RCC 7860 (cell line): ENCODE data around the gene USP43.

Source experiments
- DNase-seq: peaks from one replicate; pipeline ENCODE4 v3.0.0-alpha.2; 2015; ENCODE audit warnings: low spot score
- FAIRE-seq: peaks from 2 replicates; lab custom pipeline; 2012; peaks lifted over from hg19 to GRCh38; lab: Jason Lieb, UNC

USP43 gene

DNA sequence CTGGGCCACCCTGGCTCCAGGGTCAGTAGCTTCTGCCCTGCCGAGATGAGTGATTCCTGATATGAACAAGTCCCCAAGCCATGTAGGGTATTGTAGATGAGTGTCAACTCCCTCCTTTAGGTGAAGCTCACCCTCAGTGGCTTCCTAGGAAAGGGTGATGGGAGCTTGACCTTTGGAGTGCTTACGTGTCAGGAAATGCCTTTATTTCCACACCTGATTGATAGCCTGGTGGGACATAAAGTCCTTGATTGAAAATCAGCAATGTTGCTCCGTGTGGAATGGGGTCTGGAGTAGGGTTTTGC, 58.4 kb downstream of the USP43 start:
- DNase-seq (no peak), FAIRE-seq (no peak)

- FAIRE-seq: no peak
- DNase-seq: no peak
These were observed 60.4 kb downstream of the USP43 start for GRCh38 chr17:9705745-9706144.

DNA sequence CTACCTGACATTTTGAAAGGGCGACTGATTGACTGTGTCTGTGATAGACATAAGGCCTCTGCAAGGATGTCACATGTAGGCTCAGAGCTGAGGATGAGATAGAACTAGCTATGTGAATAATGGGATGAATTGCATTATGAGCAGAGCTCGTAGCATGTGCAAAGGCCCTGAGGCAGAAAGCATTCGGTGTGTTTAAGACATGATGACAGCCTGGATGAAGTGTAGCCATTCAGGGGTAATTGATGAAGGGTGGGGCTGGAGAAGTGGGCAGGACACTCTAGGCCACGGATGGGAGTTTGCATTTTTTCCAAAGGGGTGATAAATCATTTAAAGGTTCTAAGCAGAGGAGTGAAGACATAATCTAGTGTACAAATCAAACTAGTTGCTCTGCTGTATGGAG, 62.6 kb downstream of the USP43 start:
- no peak for FAIRE-seq
- no peak for DNase-seq

DNA sequence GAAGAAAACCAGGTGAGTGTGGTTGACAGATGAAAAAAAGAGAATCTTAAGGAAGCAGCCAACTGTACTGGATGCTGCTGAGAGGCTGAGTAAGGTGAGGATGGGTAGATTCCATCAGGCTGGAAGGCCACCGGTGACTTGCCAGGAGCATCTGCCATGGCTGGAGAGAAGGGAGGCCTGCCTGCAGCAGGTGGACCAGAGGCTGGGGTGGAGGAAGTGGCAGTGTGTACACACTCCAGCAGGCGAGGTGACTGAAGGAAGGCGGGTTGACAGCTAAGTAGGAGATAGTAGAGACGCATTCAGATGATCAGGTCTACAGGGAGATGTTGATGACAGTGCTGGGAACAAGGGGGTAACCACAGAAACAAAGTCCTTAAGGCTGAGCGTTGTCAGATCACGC, 69.5 kb downstream of the USP43 start:
- FAIRE-seq (no peak), DNase-seq (no peak)

- DNase-seq (no peak), FAIRE-seq (no peak)
These were observed 70.2 kb downstream of the USP43 start for GRCh38 chr17:9715503-9716016.

DNA sequence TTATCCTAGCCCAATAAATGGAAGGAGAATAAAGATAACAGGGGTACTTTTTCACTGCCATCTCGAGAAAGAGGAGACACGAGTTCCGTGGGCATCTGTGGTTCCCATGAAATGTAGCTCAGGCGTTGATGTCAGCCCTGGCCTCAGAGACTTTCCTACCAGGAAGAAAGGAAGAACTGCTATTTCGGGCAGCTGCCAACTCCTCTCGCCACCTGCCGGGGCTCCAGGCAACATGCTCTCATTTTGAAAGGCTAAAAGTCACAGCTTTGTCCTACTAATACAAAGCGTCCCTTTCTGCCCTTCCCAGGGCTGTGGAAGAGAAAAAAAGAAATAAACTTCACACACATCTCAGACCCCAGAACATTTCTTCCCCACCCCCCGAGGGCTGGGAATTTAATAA, 80.3 kb downstream of the USP43 start:
- DNase-seq (no peak), FAIRE-seq (no peak)

DNA sequence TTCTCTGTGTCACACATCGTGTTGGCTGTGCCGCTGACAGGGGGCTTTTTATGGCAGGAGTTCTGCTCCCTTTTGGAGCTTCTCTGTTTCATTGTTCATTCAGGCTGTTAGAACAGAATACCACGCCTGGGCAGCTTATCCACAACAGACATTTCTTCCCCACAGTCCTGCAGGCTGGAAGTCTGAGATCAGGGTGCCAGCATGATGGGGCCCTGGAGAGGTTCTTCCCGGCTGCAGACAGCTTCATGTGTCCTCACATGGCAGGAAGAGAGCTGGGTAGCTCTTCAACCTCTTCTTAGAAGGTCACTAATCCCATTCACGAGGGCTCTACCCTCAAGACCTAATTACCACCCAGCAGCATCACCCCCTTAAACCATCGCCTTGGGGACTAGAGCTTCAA, 81.0 kb downstream of the USP43 start:
- no peak for FAIRE-seq
- no peak for DNase-seq

- DNase-seq: no peak
- FAIRE-seq: no peak
These were observed 82.7 kb downstream of the USP43 start for GRCh38 chr17:9728005-9728404.

DNA sequence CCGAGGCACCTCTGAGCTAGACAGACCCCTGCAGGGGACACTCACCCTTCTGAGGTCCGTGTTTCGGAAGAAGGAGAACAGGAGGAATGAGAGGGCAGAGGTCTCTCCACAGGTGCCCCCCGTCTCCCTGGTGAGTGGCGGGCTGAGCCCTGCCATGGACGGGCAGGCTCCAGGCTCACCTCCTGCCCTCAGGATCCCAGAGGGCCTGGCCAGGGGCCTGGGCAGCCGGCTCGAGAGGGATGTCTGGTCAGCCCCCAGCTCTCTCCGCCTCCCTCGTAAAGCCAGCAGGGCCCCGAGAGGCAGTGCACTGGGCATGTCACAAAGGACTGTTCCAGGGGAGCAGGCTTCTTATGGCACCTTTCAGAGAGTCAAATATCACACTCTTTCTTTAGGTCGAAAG, 83.2 kb downstream of the USP43 start:
- no peak for FAIRE-seq
- no peak for DNase-seq

- FAIRE-seq (peak; percentile 40), DNase-seq (peak; percentile 44)
These were observed 83.8 kb downstream of the USP43 start for GRCh38 chr17:9729034-9729650.

DNA sequence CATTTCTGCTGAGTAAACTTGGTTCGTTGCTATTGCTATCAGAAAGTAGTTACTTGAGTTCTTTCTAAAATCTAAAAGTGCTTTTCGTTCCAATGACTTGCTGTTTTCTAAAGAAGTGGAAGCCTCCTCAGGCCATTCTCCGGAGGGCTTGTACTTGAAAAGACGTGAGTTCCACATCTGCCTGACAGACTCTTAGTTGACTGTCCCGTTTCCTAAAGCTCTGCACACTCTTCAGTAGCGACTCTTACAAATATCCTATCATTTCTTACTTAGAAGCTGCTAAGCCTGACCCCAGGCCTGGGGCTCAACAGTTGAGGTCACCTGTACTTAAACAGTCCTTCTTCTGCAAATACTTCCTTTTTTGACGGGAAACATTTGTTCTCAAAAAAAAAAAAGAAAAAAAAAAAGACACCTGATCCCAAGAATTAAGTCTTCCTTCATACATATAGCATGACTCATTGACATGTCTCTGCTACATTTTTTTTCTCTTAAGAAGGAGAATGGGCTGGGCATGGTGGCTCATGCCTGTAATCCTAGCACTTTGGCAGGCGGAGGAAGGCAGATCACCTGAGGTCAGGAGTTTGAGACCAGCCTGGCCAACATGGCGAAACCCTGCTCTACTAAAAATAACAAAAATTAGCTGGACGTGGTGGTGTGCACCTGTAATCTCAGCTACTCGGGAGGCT, 84.6 kb downstream of the USP43 start:
- peak; percentile 20 for DNase-seq
- no peak for FAIRE-seq

DNA sequence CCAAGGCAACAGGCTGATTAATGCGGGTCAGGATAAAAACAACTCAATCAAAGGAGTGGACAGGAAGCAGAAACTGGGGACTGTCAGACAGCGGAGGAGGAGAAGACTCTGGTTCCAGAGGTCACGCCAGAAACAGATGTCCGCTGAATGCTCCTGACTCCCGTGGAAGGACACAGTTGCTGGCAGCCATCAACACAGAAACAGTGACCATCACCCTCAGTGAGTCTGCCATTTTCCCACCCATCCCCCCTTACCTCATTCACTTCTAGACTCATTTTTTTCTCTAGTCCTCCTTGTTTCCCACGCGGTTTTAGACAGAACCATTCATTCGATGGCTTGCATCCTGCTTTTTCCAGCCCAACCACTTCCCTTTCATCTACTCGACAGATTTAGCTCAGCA, 105.2 kb downstream of the USP43 start:
- DNase-seq: no peak
- no peak for FAIRE-seq

DNA sequence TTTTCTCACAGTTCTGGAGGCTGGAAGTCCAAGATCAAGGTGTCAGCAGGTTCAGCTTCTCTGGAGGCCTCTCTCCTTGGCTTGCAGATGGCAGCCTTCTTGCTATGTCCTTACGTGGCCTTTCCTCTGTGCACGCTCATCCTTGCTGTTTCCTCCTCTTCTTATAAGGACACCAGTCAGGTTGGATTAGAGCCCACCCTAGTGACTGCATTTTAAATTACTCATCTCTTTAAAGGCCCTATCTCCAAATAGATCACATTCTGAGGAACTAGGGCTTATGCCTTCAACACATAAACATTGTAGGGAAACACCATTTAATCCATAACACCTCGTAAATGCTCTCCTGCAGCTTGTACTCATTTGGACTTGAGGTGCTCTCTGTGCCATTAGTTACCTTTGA, 109.8 kb downstream of the USP43 start:
- DNase-seq (no peak), FAIRE-seq (no peak)

GRCh38 chr17:9760266-9760665, 114.9 kb downstream of the USP43 start:
- no peak for FAIRE-seq

DNA sequence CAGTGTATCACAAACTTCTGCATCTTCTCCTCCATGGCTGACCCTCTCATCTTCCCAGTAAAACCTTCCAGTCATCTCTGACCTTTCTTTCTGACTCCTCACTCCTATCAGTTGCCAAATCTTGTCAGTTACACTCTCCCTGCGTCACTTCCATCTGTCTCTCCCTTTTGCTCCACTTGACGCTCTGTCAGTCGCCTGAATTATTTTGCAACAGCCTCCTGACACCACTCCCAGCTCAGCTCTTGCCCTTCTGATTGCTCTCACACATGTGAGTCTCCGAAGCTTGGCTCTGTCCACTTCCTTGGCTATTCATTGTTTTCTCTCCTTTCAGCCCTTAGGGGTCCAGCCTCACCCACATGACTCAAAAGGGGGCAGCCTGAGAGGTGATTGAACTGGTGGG, 118.3 kb downstream of the USP43 start:
- FAIRE-seq (no peak), DNase-seq (no peak)

More at GRCh38 chr17:9760266-9760665, 114.9 kb downstream of the USP43 start:
- DNase-seq: no peak

DNA sequence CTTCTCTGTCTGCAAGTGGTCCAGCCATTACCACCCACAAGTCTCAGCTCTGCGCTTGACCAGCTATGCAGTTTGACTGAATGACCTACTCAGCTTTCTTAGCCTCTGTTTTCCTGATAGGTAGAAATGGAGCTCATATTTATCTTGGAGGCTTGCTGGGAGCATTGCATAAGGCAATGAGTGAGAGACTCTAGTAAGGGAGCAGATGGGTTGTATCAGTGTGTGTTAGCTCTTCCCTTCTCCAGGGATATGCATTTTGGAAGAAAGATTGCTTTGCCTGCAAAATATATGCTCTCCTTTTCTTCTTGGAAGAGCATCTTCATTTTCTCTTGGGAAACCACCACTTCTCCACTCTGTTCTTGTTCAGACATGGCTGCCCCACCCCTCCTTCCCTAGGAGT, 120.0 kb downstream of the USP43 start:
- no peak for DNase-seq
- no peak for FAIRE-seq

DNA sequence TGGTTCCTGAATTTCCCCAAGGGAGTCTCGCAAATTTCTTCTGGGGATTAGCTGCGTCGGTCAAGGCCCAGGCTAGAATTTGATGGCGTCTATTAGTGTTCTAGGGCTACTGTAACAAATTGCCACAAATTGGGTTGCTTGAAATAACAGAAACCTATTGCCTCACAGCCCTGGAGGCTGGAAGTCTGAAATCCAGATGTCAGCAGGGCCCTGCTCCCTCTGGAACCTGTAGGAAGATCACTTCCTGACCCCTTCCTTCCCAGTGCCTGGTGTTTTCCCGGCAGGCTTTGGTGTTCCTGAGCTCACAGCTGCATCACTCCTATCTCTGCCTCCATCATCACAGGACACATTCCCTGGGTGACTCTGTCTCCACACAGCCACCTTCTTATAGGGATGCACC, 121.7 kb downstream of the USP43 start:
- DNase-seq (no peak), FAIRE-seq (no peak)

DNA sequence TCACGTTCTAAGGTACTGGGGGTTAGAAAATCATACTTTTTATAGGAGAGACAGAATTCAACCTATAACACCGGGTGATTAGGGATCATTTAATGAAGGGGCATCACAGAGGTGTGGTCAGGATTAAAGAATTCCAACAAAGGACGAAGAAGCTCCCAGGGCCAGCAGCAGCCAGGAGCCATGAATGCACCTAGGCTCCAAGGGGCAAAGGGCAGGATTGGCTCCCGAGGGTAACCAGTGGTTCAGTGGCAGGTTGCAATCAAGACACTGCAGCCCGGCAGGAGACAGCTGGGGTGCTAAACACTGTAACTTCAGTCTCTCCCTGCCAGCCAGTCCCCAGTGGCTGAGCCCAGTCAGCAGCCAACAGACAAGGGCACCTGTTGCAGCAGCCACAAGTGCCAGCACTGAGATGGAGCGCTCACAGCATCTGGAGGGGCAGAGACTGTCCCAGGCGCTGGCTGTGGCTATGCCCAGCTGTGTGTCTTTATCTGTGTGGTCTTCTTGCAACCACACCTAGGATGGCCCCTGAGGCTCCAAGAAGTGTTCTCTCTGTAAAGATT, 122.2 kb downstream of the USP43 start:
- DNase-seq (no peak), FAIRE-seq (no peak)

DNA sequence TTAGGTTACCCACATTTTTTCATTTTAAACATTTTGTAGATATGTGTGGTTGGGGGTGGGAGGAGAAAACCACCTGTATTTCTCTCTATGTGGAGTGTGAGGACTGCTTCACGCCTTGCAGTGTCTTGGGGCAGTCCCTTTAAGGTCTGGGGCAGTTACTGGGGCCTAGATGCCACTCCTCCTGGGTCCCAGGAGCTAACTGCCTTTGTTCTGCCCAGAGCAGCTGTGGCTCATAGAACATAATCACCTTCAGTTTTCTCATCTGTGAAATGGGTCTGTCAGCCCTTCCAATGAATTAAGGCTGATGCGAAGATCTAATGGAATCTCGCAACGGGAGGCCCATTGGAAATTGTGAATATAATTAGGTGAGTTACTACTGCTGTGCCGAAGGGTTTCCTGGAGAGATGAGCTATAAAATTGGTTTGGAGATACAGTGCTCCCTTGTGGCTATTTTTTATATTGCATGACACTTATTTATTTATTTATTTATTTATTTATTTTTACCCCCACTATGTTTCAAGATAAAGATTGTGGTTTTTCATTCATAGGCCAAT, 123.1 kb downstream of the USP43 start:
- DNase-seq (peak; percentile 48), FAIRE-seq (peak; percentile 59)

DNA sequence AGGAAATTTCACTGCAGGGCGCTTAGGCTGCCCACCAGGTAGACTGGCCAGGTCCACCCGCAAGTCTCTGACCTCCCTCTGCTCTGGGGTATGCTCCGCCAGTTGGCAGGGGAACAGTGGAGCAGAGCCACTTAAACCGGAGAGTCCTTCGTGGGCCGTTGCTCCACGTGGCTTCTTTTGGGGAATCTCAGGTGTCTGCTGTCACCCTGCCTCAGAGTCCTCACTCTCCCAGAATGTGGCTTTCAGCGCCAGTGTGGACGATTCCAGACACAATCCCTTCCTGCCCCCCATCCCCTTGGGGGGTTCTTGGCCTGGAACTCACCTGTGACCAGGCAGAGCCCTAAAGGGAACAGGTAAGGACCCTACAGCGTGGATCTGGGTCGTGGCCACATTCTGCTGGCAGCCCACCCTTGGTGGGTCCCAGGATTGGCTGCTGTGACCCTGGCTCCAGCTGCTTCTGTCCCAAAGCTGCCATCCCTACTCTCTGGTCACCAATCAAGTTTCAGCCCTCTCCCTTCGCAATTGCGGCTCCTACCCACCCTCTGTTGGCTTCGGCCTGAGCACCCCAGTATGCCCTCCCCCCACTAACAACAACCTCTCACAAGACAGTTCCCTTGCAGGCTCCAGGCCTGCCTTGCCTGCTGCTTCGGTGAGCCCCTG, 123.8 kb downstream of the USP43 start:
- DNase-seq: no peak
- no peak for FAIRE-seq

DNA sequence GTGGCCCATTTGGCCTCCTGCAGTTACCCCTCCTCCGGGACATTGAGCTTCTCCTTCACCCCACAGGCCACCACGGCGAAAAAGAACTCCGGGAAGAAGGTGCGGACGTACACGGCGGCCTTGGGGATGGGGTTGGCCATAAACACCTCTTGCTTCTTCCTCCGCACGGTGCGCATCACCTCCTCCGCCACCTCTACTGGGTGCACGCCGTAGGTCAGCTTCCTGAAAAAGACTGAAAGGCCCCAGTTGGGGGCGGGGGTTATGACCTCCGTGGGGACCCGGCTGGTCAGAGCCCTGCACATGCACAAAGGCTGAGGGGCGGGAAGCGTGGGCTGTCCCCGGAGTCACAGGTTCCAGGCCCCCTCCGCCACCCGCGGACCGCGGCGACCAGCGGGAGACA, 126.1 kb downstream of the USP43 start:
- no peak for DNase-seq
- no peak for FAIRE-seq

- no peak for FAIRE-seq
- no peak for DNase-seq
These were observed 127.3 kb downstream of the USP43 start for GRCh38 chr17:9772658-9773057.
